HFFc6 (cell line): ENCODE measurements around the gene MYLK. TPM values are rescaled to one million over a fixed set of nuclear protein-coding genes. Genes with fewer than 3 reads are reported as not detected.

ENCODE experiments used
- DNase-seq: peaks from one replicate; pipeline ENCODE4 v3.0.0-alpha.2; 2018
- H3K27ac Mint-ChIP-seq: 2 replicates; pipeline ENCODE4 v1.8.0; 2020; ENCODE audit warnings: mild to moderate bottlenecking, mixed read lengths
- H3K27me3 Mint-ChIP-seq: 2 replicates; pipeline ENCODE4 v1.8.0; 2021; ENCODE audit warnings: mild to moderate bottlenecking, moderate library complexity, mixed read lengths; ENCODE audit not compliant: insufficient read depth
- H3K36me3 Mint-ChIP-seq: 2 replicates; pipeline ENCODE4 v1.8.0; 2021; ENCODE audit warnings: low read depth, mixed read lengths
- H3K4me1 Mint-ChIP-seq: 2 replicates; pipeline ENCODE4 v1.8.0; 2020; ENCODE audit warnings: low read depth, mixed read lengths
- H3K4me3 Mint-ChIP-seq: 2 replicates; pipeline ENCODE4 v1.8.0; 2020; ENCODE audit warnings: mild to moderate bottlenecking, moderate library complexity, mixed read lengths
- H3K9me3 Mint-ChIP-seq: 2 replicates; pipeline ENCODE4 v1.8.0; 2020; ENCODE audit warnings: mild to moderate bottlenecking, mixed read lengths
- CTCF ChIP-seq: fragments of 200-600 bp; sonication (generic); IDR thresholded peaks from 2 replicates; pipeline ENCODE4 v1.5.0; 2021; ENCODE audit warnings: antibody characterized with exemption, mild to moderate bottlenecking
- total RNA-seq, 6 experiments: library from RNA; stranded (reverse); fragmentation: NEBNext Ultra II Directional; extraction: Animal tissue kit (Norgen Biotek cat#: 25700); gene quantifications; 2 replicates in 1 of 6; 3 replicates in 5 of 6; pipeline ENCODE4 v1.2.3, GENCODE V29; 2021

MYLK gene
- total RNA-seq, 6 experiments from 2014 or later = 296 to 431 (median 335) TPM

GRCh38 chr3:123698813-123699212 is 185.3 kb downstream of the MYLK start:
- DNase-seq = no peak
- Mint-ChIP-seq H3K9me3 (peaks cover 9% of the 10 kb centered on the region; the same call in 1 of the 2 replicates), H3K36me3 (peaks cover 56% of the 10 kb centered on the region), H3K4me3 (no peak overlapping the region; the same call in 1 of the 2 replicates), H3K27me3 (peaks cover 44% of the 10 kb centered on the region), H3K4me1 (peaks cover 62% of the 10 kb centered on the region), H3K27ac (no peak overlapping the region; the same call in 1 of the 2 replicates)
- TF ChIP-seq CTCF = no peak

- Mint-ChIP-seq H3K4me3 (no peak overlapping the region), H3K36me3 (peaks cover 62% of the 10 kb centered on the region)
These were observed 187.3 kb downstream of the MYLK start for GRCh38 chr3:123696808-123697207.

GRCh38 chr3:123695731-123696640 is 188.1 kb downstream of the MYLK start:
- no peak for DNase-seq
- Mint-ChIP-seq H3K4me1 (peaks cover 77% of the 10 kb centered on the region), H3K27ac (peak overlapping the region; percentile 57), H3K9me3 (peaks cover 9% of the 10 kb centered on the region; the same call in 1 of the 2 replicates), H3K36me3 (peaks cover 64% of the 10 kb centered on the region), H3K4me3 (no peak overlapping the region), H3K27me3 (peaks cover 54% of the 10 kb centered on the region)
- TF ChIP-seq CTCF = no peak

More at GRCh38 chr3:123696808-123697207, 187.3 kb downstream of the MYLK start:
- peaks cover 71% of the 10 kb centered on the region for H3K4me1 Mint-ChIP-seq
- no peak for TF ChIP-seq CTCF
- peak overlapping the region; percentile 57 for H3K27ac Mint-ChIP-seq
- no peak for DNase-seq
- H3K9me3 Mint-ChIP-seq = peaks cover 9% of the 10 kb centered on the region; the same call in 1 of the 2 replicates
- H3K27me3 Mint-ChIP-seq = peaks cover 50% of the 10 kb centered on the region

- H3K4me3 Mint-ChIP-seq = peak overlapping the region; percentile 34; the same call in 1 of the 2 replicates
- TF ChIP-seq CTCF = no peak
- peaks cover 51% of the 10 kb centered on the region for H3K27me3 Mint-ChIP-seq
- DNase-seq = no peak
- H3K4me1 Mint-ChIP-seq = peaks cover 78% of the 10 kb centered on the region
- peaks cover 7% of the 10 kb centered on the region; the same call in 1 of the 2 replicates for H3K9me3 Mint-ChIP-seq
- H3K27ac Mint-ChIP-seq = peak overlapping the region; percentile 63
- peaks cover 65% of the 10 kb centered on the region for H3K36me3 Mint-ChIP-seq
These were observed 189.0 kb downstream of the MYLK start for GRCh38 chr3:123695152-123695551.

- no peak for DNase-seq
- Mint-ChIP-seq H3K27ac (peak overlapping the region; percentile 63), H3K27me3 (peaks cover 56% of the 10 kb centered on the region), H3K4me1 (peaks cover 82% of the 10 kb centered on the region), H3K9me3 (peaks cover 5% of the 10 kb centered on the region; the same call in 1 of the 2 replicates), H3K4me3 (peak overlapping the region; percentile 34; the same call in 1 of the 2 replicates), H3K36me3 (peaks cover 68% of the 10 kb centered on the region)
- no peak for TF ChIP-seq CTCF
These were observed 189.6 kb downstream of the MYLK start for GRCh38 chr3:123694366-123695087.
